Fibroblast of the aortic adventitia (primary cell): Measurements from ENCODE around the gene MSMB. TPM values are rescaled to one million over a fixed set of nuclear protein-coding genes. Genes with fewer than 3 reads are reported as not detected.
"Not testable (repeated sequence)": the region's sequence is repeated elsewhere in the genome, so short reads cannot be mapped to it uniquely, and the experiment has no call there.

Experiments used
- DNase-seq: peaks from one replicate; pipeline ENCODE4 v3.0.0-alpha.2; 2010; ENCODE audit warnings: low read depth
- H3K4me3 ChIP-seq: 2 replicates; pipeline ENCODE4 v1.5.1; 2011; ENCODE audit warnings: low read depth, mild to moderate bottlenecking, control low read depth, low read length, moderate library complexity
- total RNA-seq: library from RNA; depleted of rRNA; stranded (reverse); fragments of >200 nt; gene quantifications from 2 replicates; pipeline ENCODE4 v1.2.3, GENCODE V29; 2012; ENCODE audit warnings: low replicate concordance
- TF ChIP-seq, protein P1 (sequence below): IDR thresholded peaks from 2 replicates; pipeline ENCODE4 v1.5.1; 2011; ENCODE audit warnings: mild to moderate bottlenecking, low read length, control low read depth, inconsistent platforms; ENCODE audit not compliant: insufficient read depth

The MSMB gene
- total RNA-seq, 1 donor: not detected

DNA sequence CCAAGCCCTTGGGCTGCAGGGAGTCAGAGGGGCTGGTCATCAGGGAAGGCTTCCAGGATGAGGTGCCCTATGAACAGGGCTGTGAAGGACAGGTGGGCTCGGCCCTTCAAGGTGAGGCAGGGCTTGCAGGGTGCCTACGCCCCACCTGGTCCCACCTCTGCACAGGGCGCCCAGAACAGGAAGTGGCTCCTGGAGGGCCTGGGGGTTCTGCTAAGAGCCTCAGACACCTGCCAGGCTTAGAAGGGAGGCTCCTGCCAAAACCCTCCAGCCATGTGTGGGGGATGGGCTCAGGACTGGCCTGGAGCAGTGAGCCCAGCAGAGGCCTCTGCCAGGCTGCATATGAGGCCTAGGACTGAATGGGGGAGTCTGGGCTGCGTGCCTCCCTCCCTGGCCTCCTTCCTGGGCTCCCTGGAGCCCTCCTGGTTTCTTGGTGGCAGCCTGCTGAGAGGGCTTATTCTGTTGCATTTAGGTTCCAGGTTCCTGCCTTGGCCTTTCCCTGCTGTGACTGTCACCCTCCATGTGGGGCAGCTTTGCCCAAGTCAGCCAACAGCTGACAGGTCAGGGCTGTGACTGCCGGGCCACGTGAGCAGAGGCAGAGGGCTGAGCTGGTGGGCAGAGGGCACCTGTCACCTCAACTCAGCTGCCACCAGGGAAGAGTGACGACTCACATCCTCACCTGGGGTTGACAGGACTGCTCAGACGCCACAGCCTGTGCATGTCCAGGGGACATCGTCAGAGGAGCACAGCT lies 45.2 kb upstream of the MSMB start:
- H3K4me3 ChIP-seq: no peak overlapping the region
- TF ChIP-seq, protein P1, sequence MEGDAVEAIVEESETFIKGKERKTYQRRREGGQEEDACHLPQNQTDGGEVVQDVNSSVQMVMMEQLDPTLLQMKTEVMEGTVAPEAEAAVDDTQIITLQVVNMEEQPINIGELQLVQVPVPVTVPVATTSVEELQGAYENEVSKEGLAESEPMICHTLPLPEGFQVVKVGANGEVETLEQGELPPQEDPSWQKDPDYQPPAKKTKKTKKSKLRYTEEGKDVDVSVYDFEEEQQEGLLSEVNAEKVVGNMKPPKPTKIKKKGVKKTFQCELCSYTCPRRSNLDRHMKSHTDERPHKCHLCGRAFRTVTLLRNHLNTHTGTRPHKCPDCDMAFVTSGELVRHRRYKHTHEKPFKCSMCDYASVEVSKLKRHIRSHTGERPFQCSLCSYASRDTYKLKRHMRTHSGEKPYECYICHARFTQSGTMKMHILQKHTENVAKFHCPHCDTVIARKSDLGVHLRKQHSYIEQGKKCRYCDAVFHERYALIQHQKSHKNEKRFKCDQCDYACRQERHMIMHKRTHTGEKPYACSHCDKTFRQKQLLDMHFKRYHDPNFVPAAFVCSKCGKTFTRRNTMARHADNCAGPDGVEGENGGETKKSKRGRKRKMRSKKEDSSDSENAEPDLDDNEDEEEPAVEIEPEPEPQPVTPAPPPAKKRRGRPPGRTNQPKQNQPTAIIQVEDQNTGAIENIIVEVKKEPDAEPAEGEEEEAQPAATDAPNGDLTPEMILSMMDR: no peak
- no peak for DNase-seq

DNA sequence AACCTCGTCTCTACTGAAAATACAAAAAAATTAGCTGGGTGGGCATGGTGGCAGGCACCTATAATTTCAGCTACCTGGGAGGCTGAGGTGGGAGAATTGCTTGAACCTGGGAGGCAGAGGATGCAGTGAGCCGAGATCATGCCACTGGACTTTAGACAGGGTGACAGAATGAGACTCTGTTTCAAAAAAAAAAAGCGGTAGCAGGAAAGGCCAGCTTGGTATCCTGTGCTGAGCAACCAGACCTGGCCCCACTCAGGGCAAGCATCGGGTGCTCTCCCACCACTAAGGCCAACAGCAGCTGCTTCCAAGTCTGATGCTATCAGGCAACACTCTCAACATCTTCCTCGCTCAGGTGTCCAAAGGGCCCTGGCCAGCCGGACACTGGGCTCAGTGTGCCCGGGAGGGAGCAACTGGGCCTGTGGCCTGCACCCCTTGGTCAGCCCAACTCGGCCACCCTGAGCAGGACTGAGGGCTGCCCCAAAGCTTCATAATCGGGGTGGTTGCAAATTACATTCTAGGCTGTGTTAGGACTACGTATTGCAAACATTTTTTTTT lies 44.3 kb upstream of the MSMB start:
- DNase-seq: no peak
- TF ChIP-seq, protein P1: no peak
- H3K4me3 ChIP-seq: no peak overlapping the region

DNA sequence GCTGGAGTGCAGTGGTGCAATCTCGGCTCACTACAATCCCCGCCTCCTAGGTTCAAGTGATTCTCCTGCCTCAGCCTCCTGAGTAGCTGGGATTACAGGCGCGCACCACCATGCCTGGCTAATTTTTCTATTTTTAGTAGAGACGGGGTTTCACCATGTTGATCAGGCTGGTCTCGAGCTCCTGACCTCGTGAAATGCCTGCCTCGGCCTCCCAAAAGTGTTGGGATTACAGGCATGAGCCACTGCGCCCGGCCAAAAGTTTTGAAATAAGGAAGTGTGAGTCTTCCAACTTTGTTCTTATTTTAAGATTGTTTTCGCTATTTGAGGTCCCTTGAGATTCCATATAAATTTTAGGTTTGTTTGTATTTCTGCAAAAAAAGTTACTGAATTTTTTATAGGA lies 41.3 kb upstream of the MSMB start:
- not testable (repeated sequence) for DNase-seq, H3K4me3 ChIP-seq

DNA sequence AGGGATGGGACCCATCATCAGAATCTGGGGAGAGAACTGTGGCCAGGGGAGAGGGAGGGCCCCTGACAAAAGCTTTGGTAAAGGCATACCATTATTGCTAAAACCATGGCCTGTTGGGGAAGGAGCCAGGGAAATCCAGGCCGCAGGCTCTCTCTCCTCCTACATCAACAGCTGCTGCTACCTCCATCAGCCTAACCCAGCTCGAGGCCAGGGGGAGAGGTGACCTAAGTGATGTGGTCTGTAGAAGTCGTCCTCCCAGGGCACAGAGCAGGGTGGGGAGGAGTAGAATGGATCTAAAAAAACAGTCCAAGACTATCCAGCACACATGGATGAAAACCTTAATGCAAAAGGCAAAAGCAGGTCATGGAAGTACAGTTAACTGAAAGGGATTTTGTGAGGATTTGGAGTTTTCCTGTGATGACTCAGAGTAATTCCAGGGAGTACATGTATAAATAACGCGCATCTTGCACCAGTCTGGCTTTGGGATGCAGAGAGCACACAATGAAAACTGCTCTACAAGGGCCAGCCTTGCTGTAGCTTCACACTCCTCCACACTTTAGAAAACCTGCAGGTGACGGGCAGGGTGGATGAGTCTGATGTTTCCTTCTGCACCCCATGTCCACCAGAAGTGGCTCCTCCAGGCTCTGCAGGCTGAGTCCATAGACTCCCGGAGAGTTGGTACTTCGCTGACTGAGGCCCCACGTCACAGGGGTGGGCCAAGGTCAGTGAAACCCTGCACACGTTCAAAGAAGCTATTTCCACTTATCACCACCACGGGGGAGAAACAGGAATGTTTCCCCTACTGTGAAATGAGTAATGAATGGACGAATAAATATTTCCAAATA lies 38.5 kb upstream of the MSMB start:
- TF ChIP-seq, protein P1: no peak
- no peak for DNase-seq
- no peak overlapping the region for H3K4me3 ChIP-seq

DNA sequence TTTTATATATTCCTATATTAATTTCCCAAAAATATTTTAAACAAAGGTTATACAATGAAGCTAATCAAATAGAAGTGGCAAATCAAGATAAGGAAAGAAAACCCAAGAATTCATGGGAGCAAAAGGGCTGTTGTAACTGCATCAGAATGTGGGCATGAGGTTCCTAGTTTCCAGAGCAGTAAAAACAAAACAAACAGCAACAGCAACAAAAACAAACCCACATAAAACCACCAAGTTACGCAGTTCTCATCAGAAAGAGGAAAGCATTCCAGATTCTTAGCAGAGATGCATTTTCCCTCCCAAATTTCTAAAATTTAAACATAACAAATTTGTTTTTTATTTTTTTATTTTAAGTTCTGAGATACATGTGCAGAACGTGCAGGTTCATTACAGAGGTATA lies 34.8 kb upstream of the MSMB start:
- TF ChIP-seq, protein P1: no peak
- DNase-seq: no peak
- no peak overlapping the region for H3K4me3 ChIP-seq

DNA sequence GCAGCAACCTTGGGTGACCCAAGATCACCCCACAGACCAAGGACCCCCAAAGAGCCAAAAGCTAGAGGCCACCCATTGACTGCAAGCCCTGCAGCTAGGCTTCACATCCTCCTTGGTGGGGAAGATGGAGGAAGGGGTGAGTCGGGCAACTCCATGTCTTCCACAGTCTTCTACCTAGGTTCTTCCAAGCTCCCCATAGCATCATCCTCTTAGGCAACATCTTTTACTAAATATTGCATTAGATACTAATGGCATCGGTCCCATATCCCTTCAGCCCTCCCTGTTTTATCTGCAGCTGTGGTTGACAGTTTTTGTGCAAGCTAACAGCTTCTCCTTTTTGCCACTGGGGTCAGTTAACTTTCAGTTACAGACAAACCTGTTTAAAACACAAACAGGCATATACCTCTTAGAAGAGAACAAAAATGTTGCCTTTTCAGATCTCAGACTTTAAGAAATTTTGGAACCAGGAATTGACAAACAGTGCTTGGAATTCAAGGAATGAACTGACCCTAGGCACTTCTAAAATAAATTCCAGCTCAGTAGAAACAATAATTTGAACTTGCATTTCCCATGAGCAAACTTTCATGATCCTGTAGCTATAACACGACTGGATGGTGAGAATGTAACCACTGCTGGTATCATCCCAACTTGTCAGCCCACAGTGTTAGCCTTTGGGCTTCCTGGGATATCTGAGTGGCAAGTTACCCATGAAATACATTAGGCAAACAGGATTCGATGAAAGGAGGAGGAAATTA lies 33.9 kb upstream of the MSMB start:
- no peak overlapping the region for H3K4me3 ChIP-seq
- peak; percentile 3 for DNase-seq
- TF ChIP-seq, protein P1: no peak
